Smooth muscle cell of the coronary artery (primary cell): ENCODE results near the gene LYPLAL1. TPM values are rescaled to one million over a fixed set of nuclear protein-coding genes. Genes with fewer than 3 reads are reported as not detected.

Experiments
- total RNA-seq: library from RNA; depleted of rRNA; stranded (reverse); fragments of >200 nt; gene quantifications from 2 replicates; pipeline ENCODE4 v1.2.3, GENCODE V29; 2014; ENCODE audit warnings: low replicate concordance

The LYPLAL1 gene
- 20.9 and 45.9 TPM in 2 replicates for total RNA-seq

GRCh38 chr1:219173758-219174459, at the start of gene LYPLAL1:
TSS of gene LYPLAL1 (plus strand) at chr1:219173878. CDS start at chr1:219173891, 13 bp downstream.

